HG03060 (cell line): ENCODE measurements around the gene ABHD13.
"Not testable (repeated sequence)": the region's sequence is repeated elsewhere in the genome, so short reads cannot be mapped to it uniquely, and the experiment has no call there.

Experiments used
- ATAC-seq: cut with Tn5 transposase; IDR thresholded peaks from one replicate; pipeline ENCODE4 v1.9.1; 2021; ENCODE audit warnings: low read depth, moderate number of reproducible peaks; ENCODE audit not compliant: unreplicated experiment

Gene ABHD13

GRCh38 chr13:108223687-108224503 is 5.7 kb downstream of the ABHD13 start:
- no peak for ATAC-seq

- peak; percentile 59 for ATAC-seq
Measured at GRCh38 chr13:108225440-108225839, 7.2 kb downstream of the ABHD13 start.

GRCh38 chr13:108226184-108226583 is 8.0 kb downstream of the ABHD13 start:
- peak; percentile 7 for ATAC-seq

GRCh38 chr13:108227651-108228272 is 9.6 kb downstream of the ABHD13 start:
- no peak for ATAC-seq

GRCh38 chr13:108230377-108230776 is 12.2 kb downstream of the ABHD13 start:
- no peak for ATAC-seq

GRCh38 chr13:108249150-108249549 is 31.0 kb downstream of the ABHD13 start:
- ATAC-seq = no peak

GRCh38 chr13:108257248-108257647 is 39.1 kb downstream of the ABHD13 start:
- no peak for ATAC-seq

- no peak for ATAC-seq
Measured at GRCh38 chr13:108263621-108264355, 45.6 kb downstream of the ABHD13 start.

GRCh38 chr13:108266321-108266990 is 48.3 kb downstream of the ABHD13 start:
- ATAC-seq = no peak

- no peak for ATAC-seq
Measured at GRCh38 chr13:108267347-108267746, 49.2 kb downstream of the ABHD13 start.

GRCh38 chr13:108267855-108268254 is 49.7 kb downstream of the ABHD13 start:
- ATAC-seq = not testable (repeated sequence)

GRCh38 chr13:108268466-108269112 is 50.4 kb downstream of the ABHD13 start:
- no peak for ATAC-seq

GRCh38 chr13:108269601-108270328 is 51.6 kb downstream of the ABHD13 start, which contains the start of gene TNFSF13B:
Gene TNFSF13B (plus strand): TSS chr13:108269718. CDS start chr13:108269896, 178 bp downstream.
- ATAC-seq = peak; percentile 48

GRCh38 chr13:108270442-108270841 is 52.2 kb downstream of the ABHD13 start:
- no peak for ATAC-seq

- no peak for ATAC-seq
Measured at GRCh38 chr13:108272333-108272732, 54.1 kb downstream of the ABHD13 start.

- no peak for ATAC-seq
Measured at GRCh38 chr13:108273429-108274118, 55.4 kb downstream of the ABHD13 start.

- ATAC-seq = no peak
Measured at GRCh38 chr13:108274718-108275117, 56.5 kb downstream of the ABHD13 start.

- no peak for ATAC-seq
Measured at GRCh38 chr13:108276060-108276459, 57.9 kb downstream of the ABHD13 start.

- ATAC-seq = no peak
Measured at GRCh38 chr13:108278466-108278865, 60.3 kb downstream of the ABHD13 start.
